HG03469 (cell line): ENCODE data around the gene ELOF1.
"Not testable (repeated sequence)": the region's sequence is repeated elsewhere in the genome, so short reads cannot be mapped to it uniquely, and the experiment has no call there.

Experiments used
- ATAC-seq: cut with Tn5 transposase; IDR thresholded peaks from one replicate; pipeline ENCODE4 v1.9.1; 2021; ENCODE audit warnings: mild to moderate bottlenecking, moderate library complexity, moderate number of reproducible peaks; ENCODE audit not compliant: unreplicated experiment

The ELOF1 gene

GRCh38 chr19:11573354-11573753 is 14.3 kb upstream of the ELOF1 start:
- not testable (repeated sequence) for ATAC-seq

GRCh38 chr19:11570039-11570462 is 11.0 kb upstream of the ELOF1 start:
- ATAC-seq, result no peak

- ATAC-seq, result no peak
These were observed 7.1 kb upstream of the ELOF1 start for GRCh38 chr19:11566164-11566563.

- not testable (repeated sequence) for ATAC-seq
These were observed 6.6 kb upstream of the ELOF1 start for GRCh38 chr19:11565649-11565980.

GRCh38 chr19:11564082-11564807 is 5.2 kb upstream of the ELOF1 start:
- not testable (repeated sequence) for ATAC-seq

- no peak for ATAC-seq
These were observed 4.5 kb upstream of the ELOF1 start for GRCh38 chr19:11563532-11563931.

- no peak for ATAC-seq
These were observed 1.5 kb upstream of the ELOF1 start for GRCh38 chr19:11560404-11561051.

GRCh38 chr19:11556634-11557420 is 2.2 kb downstream of the ELOF1 start:
- ATAC-seq, result no peak

GRCh38 chr19:11555246-11555645 is 3.8 kb downstream of the ELOF1 start:
- ATAC-seq, result no peak

GRCh38 chr19:11554160-11554559 is 4.9 kb downstream of the ELOF1 start:
- ATAC-seq, result no peak

- ATAC-seq, result no peak
These were observed 6.2 kb downstream of the ELOF1 start for GRCh38 chr19:11552666-11553372.

- ATAC-seq, result no peak
These were observed 7.3 kb downstream of the ELOF1 start for GRCh38 chr19:11551603-11552235.

- no peak for ATAC-seq
These were observed 8.8 kb downstream of the ELOF1 start for GRCh38 chr19:11550265-11550664.

GRCh38 chr19:11549386-11549953 is 9.6 kb downstream of the ELOF1 start:
- ATAC-seq, result no peak

GRCh38 chr19:11547929-11548700 is 10.9 kb downstream of the ELOF1 start:
- no peak for ATAC-seq

GRCh38 chr19:11541238-11541637 is 17.8 kb downstream of the ELOF1 start:
- ATAC-seq, result no peak

- ATAC-seq, result no peak
These were observed 18.4 kb downstream of the ELOF1 start for GRCh38 chr19:11540645-11541044.

GRCh38 chr19:11539495-11540365 is 19.3 kb downstream of the ELOF1 start:
- ATAC-seq, result no peak
